Panc1 (cell line): ENCODE measurements around the gene CNGA3.

Source experiments
- CTCF ChIP-seq: fragments of 450-650 bp; IDR thresholded peaks from 2 replicates; pipeline ENCODE4 v1.5.1; 2017; ENCODE audit warnings: mild to moderate bottlenecking
- TF ChIP-seq, protein P1 (sequence below), 2 experiments: IDR thresholded peaks; 2 replicates each; pipeline ENCODE4 v1.6.1; 2011 to 2012; ENCODE audit warnings: low read depth in 2 of 2, control low read depth in 1 of 2, low read length in 1 of 2, mild to moderate bottlenecking in 1 of 2, moderate library complexity in 1 of 2; ENCODE audit not compliant: insufficient read depth in 1 of 2

GRCh38 chr2:98343285-98343684 is 3.0 kb upstream of the CNGA3 start:
- TF ChIP-seq CTCF, result no peak
- TF ChIP-seq, protein P1, sequence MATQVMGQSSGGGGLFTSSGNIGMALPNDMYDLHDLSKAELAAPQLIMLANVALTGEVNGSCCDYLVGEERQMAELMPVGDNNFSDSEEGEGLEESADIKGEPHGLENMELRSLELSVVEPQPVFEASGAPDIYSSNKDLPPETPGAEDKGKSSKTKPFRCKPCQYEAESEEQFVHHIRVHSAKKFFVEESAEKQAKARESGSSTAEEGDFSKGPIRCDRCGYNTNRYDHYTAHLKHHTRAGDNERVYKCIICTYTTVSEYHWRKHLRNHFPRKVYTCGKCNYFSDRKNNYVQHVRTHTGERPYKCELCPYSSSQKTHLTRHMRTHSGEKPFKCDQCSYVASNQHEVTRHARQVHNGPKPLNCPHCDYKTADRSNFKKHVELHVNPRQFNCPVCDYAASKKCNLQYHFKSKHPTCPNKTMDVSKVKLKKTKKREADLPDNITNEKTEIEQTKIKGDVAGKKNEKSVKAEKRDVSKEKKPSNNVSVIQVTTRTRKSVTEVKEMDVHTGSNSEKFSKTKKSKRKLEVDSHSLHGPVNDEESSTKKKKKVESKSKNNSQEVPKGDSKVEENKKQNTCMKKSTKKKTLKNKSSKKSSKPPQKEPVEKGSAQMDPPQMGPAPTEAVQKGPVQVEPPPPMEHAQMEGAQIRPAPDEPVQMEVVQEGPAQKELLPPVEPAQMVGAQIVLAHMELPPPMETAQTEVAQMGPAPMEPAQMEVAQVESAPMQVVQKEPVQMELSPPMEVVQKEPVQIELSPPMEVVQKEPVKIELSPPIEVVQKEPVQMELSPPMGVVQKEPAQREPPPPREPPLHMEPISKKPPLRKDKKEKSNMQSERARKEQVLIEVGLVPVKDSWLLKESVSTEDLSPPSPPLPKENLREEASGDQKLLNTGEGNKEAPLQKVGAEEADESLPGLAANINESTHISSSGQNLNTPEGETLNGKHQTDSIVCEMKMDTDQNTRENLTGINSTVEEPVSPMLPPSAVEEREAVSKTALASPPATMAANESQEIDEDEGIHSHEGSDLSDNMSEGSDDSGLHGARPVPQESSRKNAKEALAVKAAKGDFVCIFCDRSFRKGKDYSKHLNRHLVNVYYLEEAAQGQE (IDR thresholded peaks at IDR 0.05; ENCODE audit: insufficient read depth in 1 of 2, low read depth in 2 of 2, low read length in 1 of 2), result no peak
